MM.1S (cell line): ENCODE measurements around the gene SLC25A20.

Source experiments
- EZH2 ChIP-seq: fragments of 300-600 bp; sonication (generic); optimal IDR thresholded peaks from 2 replicates; pipeline ENCODE3; 2017; ENCODE audit warnings: low read depth, mild to moderate bottlenecking, antibody characterized with exemption, low read length, mixed read lengths
- TF ChIP-seq, protein P1 (sequence below): fragments of 300-600 bp; sonication (generic); IDR thresholded peaks from 2 replicates; pipeline ENCODE4 v1.5.1; 2016; ENCODE audit warnings: antibody characterized with exemption, low read length, mixed read lengths

DNA sequence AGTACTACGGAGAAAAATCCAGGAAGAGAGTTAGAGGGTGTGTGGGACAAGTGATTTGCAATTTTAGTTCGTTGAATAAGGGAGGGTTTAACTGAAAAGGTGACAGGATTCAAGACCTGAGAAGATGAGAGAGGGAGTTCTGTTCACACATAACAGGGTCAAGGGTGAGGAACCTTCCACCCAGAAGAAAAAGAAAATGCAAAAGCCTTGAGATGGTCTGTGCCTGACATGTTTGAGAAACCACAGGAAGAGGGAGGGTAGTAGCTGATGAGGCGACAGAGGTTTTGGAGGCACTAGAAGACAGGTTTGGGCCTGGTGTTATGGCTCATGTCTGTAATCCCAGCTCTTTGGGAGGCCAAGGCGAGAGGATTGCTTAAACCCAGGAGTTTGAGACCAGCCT is 591 bp upstream of the SLC25A20 start:
- TF ChIP-seq, protein P1, sequence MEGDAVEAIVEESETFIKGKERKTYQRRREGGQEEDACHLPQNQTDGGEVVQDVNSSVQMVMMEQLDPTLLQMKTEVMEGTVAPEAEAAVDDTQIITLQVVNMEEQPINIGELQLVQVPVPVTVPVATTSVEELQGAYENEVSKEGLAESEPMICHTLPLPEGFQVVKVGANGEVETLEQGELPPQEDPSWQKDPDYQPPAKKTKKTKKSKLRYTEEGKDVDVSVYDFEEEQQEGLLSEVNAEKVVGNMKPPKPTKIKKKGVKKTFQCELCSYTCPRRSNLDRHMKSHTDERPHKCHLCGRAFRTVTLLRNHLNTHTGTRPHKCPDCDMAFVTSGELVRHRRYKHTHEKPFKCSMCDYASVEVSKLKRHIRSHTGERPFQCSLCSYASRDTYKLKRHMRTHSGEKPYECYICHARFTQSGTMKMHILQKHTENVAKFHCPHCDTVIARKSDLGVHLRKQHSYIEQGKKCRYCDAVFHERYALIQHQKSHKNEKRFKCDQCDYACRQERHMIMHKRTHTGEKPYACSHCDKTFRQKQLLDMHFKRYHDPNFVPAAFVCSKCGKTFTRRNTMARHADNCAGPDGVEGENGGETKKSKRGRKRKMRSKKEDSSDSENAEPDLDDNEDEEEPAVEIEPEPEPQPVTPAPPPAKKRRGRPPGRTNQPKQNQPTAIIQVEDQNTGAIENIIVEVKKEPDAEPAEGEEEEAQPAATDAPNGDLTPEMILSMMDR: no peak
- TF ChIP-seq EZH2: no peak
